GM12872 (cell line): ENCODE measurements around the gene TAF15.

Source experiments
- TF ChIP-seq, protein P1 (sequence below): IDR thresholded peaks from 3 replicates; pipeline ENCODE4 v1.5.1; 2011; ENCODE audit warnings: low read depth, mild to moderate bottlenecking, low read length, moderate library complexity; ENCODE audit not compliant: insufficient read depth

TAF15 gene

DNA sequence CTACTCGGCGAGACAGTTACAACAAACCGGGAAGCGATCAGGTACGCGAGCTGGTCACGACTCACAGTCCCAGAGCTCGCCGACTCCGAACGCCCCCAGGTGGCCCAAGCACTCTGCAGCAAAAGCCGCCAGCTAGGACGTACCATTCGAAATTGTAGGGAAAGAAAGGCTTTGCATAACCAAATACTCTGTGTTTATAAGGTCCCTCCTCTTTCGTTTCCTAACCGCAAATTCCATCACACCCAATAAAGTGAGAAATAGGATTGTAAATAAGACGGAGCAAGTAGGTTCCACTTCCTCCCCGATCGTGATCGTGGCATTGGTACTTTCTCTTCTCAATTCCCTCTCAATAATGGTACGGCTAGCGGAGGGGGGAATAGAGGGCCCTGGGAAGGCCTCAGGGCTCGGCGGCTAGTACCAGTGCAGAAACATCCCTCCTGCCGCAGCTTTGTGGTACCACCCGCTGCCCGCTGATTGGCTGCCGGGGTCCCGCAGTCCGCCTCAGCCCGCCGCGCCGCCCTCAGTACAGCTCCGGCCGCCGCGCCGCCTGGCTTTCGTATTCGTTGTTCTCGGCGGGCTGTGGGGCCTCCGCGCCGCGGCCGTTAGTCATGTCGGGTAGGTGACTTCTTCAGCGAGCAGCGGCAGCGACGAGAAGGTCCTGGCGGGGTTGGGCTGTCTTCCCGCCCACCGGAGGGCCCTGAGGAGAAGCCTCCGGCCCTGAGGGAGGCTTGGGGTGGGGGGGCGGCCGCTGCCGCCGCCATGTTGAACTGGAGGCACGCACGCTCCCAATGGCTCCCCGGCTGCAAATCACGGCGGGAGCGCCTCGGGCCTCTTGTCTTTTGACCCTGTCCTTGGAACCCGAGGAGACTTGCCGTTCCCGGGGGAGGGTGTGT is at the start of gene TAF15:
TAF15 (plus strand) TSS at position 523 of the 893 bp plus-strand sequence; CDS start at position 609, 86 bp downstream.
- TF ChIP-seq, protein P1, sequence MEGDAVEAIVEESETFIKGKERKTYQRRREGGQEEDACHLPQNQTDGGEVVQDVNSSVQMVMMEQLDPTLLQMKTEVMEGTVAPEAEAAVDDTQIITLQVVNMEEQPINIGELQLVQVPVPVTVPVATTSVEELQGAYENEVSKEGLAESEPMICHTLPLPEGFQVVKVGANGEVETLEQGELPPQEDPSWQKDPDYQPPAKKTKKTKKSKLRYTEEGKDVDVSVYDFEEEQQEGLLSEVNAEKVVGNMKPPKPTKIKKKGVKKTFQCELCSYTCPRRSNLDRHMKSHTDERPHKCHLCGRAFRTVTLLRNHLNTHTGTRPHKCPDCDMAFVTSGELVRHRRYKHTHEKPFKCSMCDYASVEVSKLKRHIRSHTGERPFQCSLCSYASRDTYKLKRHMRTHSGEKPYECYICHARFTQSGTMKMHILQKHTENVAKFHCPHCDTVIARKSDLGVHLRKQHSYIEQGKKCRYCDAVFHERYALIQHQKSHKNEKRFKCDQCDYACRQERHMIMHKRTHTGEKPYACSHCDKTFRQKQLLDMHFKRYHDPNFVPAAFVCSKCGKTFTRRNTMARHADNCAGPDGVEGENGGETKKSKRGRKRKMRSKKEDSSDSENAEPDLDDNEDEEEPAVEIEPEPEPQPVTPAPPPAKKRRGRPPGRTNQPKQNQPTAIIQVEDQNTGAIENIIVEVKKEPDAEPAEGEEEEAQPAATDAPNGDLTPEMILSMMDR: peak; percentile 86

DNA sequence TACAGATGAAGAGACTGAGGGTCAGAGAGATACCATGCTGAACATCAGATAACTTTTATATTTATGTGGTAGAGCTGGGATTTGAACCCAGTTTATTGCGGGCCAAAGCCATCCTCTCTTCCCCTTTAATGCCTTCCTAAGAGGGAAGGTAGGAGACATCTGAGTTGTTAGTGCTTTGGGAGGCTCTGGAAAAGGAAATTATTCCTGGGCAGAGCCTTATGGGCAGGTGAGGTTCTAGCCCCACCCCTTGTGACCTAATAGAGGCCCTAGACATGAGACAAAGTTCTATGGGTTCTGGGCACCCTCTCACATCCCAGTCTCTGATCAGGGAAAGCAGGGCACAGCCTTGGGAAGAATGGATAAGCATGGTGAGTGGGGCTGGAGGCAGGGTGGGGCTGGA is 48.7 kb upstream of the TAF15 start, which contains the start of gene C17orf50:
C17orf50 (plus strand) TSS at position 301 of the 400 bp plus-strand sequence; CDS start at position 356, 55 bp downstream.
- TF ChIP-seq, protein P1: no peak

DNA sequence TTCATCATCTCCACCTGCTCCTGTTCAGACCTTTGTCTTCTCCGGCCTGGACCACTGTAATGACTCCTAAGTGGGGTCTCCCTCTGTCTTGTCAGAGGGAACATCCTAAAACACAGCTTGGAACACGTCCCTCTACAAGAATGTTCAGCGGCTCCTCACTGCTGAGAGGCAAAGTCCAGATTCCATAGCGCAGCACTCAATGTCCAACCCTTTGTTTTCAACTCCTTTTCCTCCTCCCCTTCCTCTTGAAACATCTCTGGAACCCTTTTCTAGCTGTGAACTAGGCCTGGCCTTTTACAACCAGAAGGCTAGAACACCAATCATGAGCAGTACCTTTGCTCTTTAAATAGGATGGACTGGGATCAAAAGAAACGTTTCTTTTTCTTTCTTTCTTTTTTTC is 47.7 kb upstream of the TAF15 start:
- TF ChIP-seq, protein P1: no peak

DNA sequence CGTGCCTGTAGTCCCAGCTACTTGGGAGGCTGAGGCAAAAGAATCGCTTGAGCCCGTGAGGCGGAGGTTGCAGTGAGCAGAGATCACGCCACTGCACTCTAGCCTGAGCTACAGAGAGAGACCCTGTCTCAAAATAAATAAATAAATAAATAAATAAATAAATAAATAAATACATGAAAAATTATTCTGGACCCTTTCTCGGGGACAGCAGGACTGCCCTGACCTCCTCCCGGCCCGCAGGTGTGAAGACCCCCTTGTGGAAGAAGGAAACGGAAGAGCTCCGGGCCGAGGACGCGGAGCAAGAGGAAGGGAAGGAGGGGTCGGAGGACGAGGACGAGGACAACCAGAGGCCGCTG is 45.5 kb upstream of the TAF15 start:
- TF ChIP-seq, protein P1: no peak

DNA sequence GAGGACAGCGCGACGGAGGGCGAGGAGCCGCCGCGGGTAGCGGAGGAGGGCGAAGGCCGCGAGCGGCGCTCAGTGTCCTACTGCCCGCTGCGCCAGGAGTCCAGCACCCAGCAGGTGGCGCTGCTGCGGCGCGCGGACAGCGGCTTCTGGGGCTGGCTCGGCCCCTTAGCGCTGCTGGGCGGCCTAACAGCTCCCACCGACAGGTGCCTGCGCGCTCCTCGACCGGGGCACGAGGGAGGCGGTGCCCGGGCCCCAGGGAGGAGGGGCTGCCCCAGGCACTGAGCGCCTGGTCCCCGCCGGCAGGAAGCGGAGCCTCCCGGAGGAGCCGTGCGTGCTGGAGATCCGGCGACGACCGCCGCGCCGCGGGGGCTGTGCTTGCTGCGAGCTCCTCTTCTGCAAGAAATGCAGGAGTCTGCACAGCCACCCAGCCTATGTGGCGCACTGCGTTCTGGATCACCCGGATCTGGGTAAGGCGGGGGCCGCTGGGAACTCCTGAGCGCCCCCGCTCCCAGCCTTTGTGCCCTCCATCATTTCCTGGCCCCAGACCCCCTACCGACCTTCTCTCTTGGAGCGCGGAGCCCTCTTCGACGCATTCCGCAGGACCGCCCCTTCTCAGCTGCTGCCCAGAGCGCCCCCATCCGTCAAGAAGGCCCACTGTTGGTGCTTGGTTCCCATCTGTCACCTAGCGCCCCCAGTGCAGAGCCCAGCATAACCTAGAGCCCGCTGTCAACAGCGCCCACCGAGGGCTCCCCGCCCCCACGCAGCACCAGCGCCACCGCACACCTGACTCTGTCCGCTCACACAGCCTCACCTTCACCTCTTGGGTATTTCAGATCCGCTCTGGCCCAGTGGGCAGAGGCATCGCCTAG is 44.9 kb upstream of the TAF15 start:
- TF ChIP-seq, protein P1: peak; percentile 97

DNA sequence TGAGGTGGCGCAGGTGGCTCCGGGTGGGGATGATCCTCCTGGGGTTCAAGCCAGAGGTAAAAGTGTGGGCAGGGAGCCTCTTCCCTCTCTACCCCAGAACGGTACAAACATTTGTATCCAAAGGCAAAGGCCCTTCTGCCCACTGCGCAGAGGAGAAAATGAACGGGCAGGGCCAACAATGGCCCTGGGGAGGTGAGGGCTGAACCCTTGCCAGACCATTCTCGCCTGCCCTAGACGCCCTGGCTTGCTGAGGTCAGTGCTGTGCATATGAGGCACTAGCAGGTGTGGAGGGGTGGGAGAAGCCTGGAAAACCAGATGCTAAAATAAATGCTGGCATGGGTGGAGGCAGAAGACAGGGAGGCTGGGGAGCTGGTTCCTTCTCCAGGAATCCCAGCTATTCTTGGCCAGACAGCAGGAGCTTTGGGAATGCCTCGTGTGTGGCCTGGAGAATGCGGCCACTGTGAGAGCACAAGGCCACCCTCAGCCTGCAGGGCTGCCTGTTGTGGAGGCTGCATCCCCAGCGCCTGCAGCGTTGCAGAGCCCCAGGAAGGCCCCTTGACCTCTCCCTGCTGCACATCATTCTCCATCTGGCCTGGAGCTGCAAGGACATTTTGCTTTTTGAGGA is 44.1 kb upstream of the TAF15 start:
- TF ChIP-seq, protein P1: no peak
